ENCODE measurements around the gene SAP30BP. TPM values are rescaled to one million over a fixed set of nuclear protein-coding genes. Genes with fewer than 3 reads are reported as not detected.

The SAP30BP gene
- total and polyA plus RNA-seq, 8 donors = 24.6 to 154 (median 72.9) TPM

DNA sequence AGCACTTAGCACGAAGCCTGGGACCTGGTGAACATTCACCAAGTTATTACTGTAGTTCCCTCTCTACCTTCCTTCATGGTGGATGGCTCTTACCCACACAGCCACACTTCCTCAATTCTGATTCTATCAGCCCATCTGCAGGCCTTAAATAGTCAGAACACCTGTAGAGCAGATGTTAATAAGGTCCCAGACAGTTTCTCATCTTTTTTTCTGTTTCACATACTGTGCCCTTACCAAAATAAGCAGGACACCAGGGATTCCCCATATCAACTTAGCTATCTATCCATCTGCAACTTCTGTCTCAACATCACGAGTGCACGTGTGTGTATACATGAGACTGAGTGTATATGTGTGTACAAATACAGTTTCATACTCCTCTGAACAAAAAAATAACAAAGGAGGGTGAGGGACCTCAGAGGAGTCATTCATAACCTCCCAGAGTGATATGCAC lies 3.0 kb upstream of the SAP30BP start:
- intact Hi-C loops (cut with DNase I; ENCODE audit: low total_unique reads) = no loop called here
- TF ChIP-seq POLR2AphosphoS5 (IDR thresholded peaks at IDR 0.05) (no peak), EP300 (IDR thresholded peaks at IDR 0.05) (no peak), POLR2A (IDR thresholded peaks at IDR 0.05) (no peak)
- TF ChIP-seq, protein P1, sequence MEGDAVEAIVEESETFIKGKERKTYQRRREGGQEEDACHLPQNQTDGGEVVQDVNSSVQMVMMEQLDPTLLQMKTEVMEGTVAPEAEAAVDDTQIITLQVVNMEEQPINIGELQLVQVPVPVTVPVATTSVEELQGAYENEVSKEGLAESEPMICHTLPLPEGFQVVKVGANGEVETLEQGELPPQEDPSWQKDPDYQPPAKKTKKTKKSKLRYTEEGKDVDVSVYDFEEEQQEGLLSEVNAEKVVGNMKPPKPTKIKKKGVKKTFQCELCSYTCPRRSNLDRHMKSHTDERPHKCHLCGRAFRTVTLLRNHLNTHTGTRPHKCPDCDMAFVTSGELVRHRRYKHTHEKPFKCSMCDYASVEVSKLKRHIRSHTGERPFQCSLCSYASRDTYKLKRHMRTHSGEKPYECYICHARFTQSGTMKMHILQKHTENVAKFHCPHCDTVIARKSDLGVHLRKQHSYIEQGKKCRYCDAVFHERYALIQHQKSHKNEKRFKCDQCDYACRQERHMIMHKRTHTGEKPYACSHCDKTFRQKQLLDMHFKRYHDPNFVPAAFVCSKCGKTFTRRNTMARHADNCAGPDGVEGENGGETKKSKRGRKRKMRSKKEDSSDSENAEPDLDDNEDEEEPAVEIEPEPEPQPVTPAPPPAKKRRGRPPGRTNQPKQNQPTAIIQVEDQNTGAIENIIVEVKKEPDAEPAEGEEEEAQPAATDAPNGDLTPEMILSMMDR (IDR thresholded peaks at IDR 0.05) = no peak
- H3K36me3 ChIP-seq = peaks cover 17 to 65% (median 60%) of the 10 kb centered on the region in 4 donors
- no peak for DNase-seq
- no peak overlapping the region for H3K27ac ChIP-seq
- H3K9me3 ChIP-seq = no peaks in the 10 kb centered on the region
- WGBS, 5 donors = 77 to 92% (median 88%) methylated on average over 3 of the region's 3 CpGs
- H3K27me3 ChIP-seq = no peaks in the 10 kb centered on the region
- H3K4me3 ChIP-seq = no peak overlapping the region
- H3K4me1 ChIP-seq = peaks cover 22 to 34% (median 32%) of the 10 kb centered on the region in 4 donors

- Histone ChIP-seq H3K4me3 (peak overlapping the region in 3 of 4 donors; percentile 92 to 94 (median 93)), H3K36me3 (peaks cover 24 to 65% (median 60%) of the 10 kb centered on the region in 4 donors), H3K4me1 (peaks cover 22 to 51% (median 41%) of the 10 kb centered on the region in 4 donors), H3K27me3 (no peaks in the 10 kb centered on the region), H3K27ac (peak overlapping the region in 1 of 5 donors; percentile 95), H3K9me3 (no peaks in the 10 kb centered on the region)
- WGBS, 5 donors = 82 to 87% (median 83%) methylated on average over 10 of the region's 10 CpGs
- TF ChIP-seq, protein P1 (IDR thresholded peaks at IDR 0.05) = no peak
- intact Hi-C loops (cut with DNase I; ENCODE audit: low total_unique reads) = loop anchor here (5.0 kb wide), 1 partner anchor 91 kb away; no protein-coding TSS in a partner anchor
- no peak for DNase-seq
These were observed 1.2 kb upstream of the SAP30BP start for GRCh38 chr17:75665981-75666380.

- no peak for DNase-seq
- H3K27ac ChIP-seq = peak overlapping the region in 4 of 5 donors; percentile 94 to 98 (median 95)
- no peaks in the 10 kb centered on the region for H3K9me3 ChIP-seq
- H3K4me3 ChIP-seq = peak overlapping the region; percentile 92 to 96 (median 94)
- no peak for TF ChIP-seq EP300 (IDR thresholded peaks at IDR 0.05)
- no peak for TF ChIP-seq POLR2A (IDR thresholded peaks at IDR 0.05)
- TF ChIP-seq, protein P1 (IDR thresholded peaks at IDR 0.05) = no peak
- TF ChIP-seq POLR2AphosphoS5 (IDR thresholded peaks at IDR 0.05) = no peak
- H3K4me1 ChIP-seq = peaks cover 22 to 60% (median 42%) of the 10 kb centered on the region in 4 donors
- intact Hi-C loops (cut with DNase I; ENCODE audit: low total_unique reads) = loop anchor here (5.0 kb wide), 1 partner anchor 89 kb away; no protein-coding TSS in a partner anchor
- no peaks in the 10 kb centered on the region for H3K27me3 ChIP-seq
- peaks cover 22 to 65% (median 60%) of the 10 kb centered on the region in 4 donors for H3K36me3 ChIP-seq
- WGBS, 5 donors = 4 to 12% (median 5%) methylated on average over 4 of the region's 4 CpGs
These were observed 687 bp downstream of the SAP30BP start for GRCh38 chr17:75667825-75668224.

DNA sequence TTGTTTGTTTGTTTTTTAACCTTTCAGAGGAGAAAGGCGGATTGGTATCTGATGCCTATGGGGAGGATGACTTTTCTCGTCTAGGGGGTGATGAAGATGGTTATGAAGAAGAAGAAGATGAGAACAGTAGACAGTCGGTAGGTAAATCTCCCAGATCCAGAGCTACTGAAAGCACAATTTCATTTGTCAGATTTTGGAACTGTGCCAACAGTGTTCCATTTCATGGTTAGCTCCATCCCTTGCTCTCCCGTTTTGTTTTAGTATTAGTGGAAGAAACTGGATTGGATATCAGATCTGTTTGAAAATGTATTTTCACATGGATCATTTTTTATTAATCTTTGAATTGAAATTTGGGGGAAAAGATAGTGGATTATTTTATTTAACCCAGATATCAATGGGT lies 1.4 kb downstream of the SAP30BP start:
- no peak overlapping the region for H3K27ac ChIP-seq
- no peaks in the 10 kb centered on the region for H3K9me3 ChIP-seq
- H3K36me3 ChIP-seq = peaks cover 25 to 65% (median 63%) of the 10 kb centered on the region in 4 donors
- TF ChIP-seq POLR2A (IDR thresholded peaks at IDR 0.05) (no peak), POLR2AphosphoS5 (IDR thresholded peaks at IDR 0.05) (no peak), EP300 (IDR thresholded peaks at IDR 0.05) (no peak)
- TF ChIP-seq, protein P1 (IDR thresholded peaks at IDR 0.05) = no peak
- H3K4me1 ChIP-seq = peaks cover 22 to 60% (median 42%) of the 10 kb centered on the region in 4 donors
- no peak for DNase-seq
- H3K4me3 ChIP-seq = peak overlapping the region in 2 of 4 donors; percentile 93 to 94
- H3K27me3 ChIP-seq = no peaks in the 10 kb centered on the region
- 56 to 76% (median 61%) methylated on average over 4 of the region's 4 CpGs for WGBS, 5 donors
- intact Hi-C loops (cut with DNase I; ENCODE audit: low total_unique reads) = loop anchor here (5.0 kb wide), 1 partner anchor 89 kb away; no protein-coding TSS in a partner anchor
